HepG2 (cell line): ENCODE results near the gene FTCD.

ENCODE experiments used
- CTCF ChIP-seq: sonication (generic); formaldehyde crosslinking; IDR thresholded peaks from 2 replicates; pipeline ENCODE4 v1.5.0; 2020; ENCODE audit warnings: mild to moderate bottlenecking, missing genetic modification reagents, moderate library complexity
- SMC3 ChIP-seq: IDR thresholded peaks from 2 replicates; pipeline ENCODE4 v1.6.1; 2011; ENCODE audit warnings: low read length, improper control_type of control experiment

- TF ChIP-seq CTCF (CRISPR knock-in tag) (no peak), SMC3 (no peak)
These were observed 59.4 kb downstream of the FTCD start for GRCh38 chr21:46095814-46096595.
